AG04450 (cell line): ENCODE data around the gene GEMIN5. TPM values are rescaled to one million over a fixed set of nuclear protein-coding genes. Genes with fewer than 3 reads are reported as not detected.

Source experiments
- CTCF ChIA-PET: fragments of 300-600, 350-600 bp; formaldehyde crosslinking; extraction: SDS; loops from one replicate; lab custom pipeline; 2022; ENCODE audit warnings: antibody characterized with exemption, inconsistent platforms; lab: Charles Lee
- POLR2A ChIA-PET: fragments of 350-600 bp; formaldehyde crosslinking; extraction: SDS; loops from one replicate; lab custom pipeline; 2021; ENCODE audit warnings: antibody characterized with exemption, inconsistent platforms; lab: Yijun Ruan, JAX
- DNase-seq: peaks from one replicate; pipeline ENCODE4 v3.0.0-alpha.2; 2011; ENCODE audit warnings: low read depth, low spot score
- H3K27ac ChIP-seq: one replicate; pipeline ENCODE4 v1.5.1; 2012; ENCODE audit warnings: low read depth, low read length, control low read depth
- H3K27me3 ChIP-seq: one replicate; pipeline ENCODE4 v1.6.0; 2012; ENCODE audit warnings: low read length; ENCODE audit not compliant: control insufficient read depth, insufficient read depth
- H3K4me3 ChIP-seq: 2 replicates; pipeline ENCODE4 v1.5.1; 2011; ENCODE audit warnings: mild to moderate bottlenecking, low read depth, low read length, control low read depth
- H3K9me3 ChIP-seq: 2 replicates; pipeline ENCODE4 v1.5.1; 2012; ENCODE audit warnings: low read length; ENCODE audit not compliant: control insufficient read depth, insufficient read depth
- polyA plus RNA-seq: library from polyadenylated mRNA; depleted of rRNA; stranded (reverse); fragments of >200 nt; gene quantifications from 2 replicates; pipeline ENCODE4 v1.2.3, GENCODE V29; 2011
- TF ChIP-seq, protein P1 (sequence below): IDR thresholded peaks from 2 replicates; pipeline ENCODE4 v1.5.1; 2011; ENCODE audit warnings: low read depth, low read length, control low read depth, inconsistent platforms

GEMIN5 gene
- polyA plus RNA-seq, 1 experiment, result 10.7 TPM

DNA sequence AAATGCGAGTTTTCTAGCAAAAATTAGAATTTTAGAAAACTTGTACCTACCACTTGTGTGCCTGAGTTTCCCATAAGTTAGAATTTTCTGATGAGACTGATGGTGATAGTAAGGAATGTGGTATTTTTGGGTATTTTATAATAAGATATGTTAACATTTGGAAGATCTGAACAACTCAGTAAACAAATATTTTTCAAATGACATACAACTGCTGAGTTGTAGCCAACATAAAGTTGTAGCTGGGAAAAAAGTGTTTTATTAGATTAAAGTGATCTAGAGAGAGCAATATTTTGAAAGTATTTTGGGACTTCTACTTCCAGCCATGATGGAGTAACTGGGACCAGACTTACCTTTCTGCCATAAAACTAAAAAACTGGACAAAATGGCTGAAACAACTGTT is 37.9 kb downstream of the GEMIN5 start:
- CTCF ChIA-PET, result interaction anchor here (1.0 kb wide), 1 partner anchor 248 kb away, joined by 3 read pairs; no protein-coding TSS in a partner anchor
- POLR2A ChIA-PET, result no interaction called here
- DNase-seq, result no peak
- Histone ChIP-seq H3K27me3 (no peaks in the 10 kb centered on the region), H3K27ac (no peak overlapping the region), H3K9me3 (no peaks in the 10 kb centered on the region), H3K4me3 (no peak overlapping the region)
- TF ChIP-seq, protein P1, sequence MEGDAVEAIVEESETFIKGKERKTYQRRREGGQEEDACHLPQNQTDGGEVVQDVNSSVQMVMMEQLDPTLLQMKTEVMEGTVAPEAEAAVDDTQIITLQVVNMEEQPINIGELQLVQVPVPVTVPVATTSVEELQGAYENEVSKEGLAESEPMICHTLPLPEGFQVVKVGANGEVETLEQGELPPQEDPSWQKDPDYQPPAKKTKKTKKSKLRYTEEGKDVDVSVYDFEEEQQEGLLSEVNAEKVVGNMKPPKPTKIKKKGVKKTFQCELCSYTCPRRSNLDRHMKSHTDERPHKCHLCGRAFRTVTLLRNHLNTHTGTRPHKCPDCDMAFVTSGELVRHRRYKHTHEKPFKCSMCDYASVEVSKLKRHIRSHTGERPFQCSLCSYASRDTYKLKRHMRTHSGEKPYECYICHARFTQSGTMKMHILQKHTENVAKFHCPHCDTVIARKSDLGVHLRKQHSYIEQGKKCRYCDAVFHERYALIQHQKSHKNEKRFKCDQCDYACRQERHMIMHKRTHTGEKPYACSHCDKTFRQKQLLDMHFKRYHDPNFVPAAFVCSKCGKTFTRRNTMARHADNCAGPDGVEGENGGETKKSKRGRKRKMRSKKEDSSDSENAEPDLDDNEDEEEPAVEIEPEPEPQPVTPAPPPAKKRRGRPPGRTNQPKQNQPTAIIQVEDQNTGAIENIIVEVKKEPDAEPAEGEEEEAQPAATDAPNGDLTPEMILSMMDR, result no peak

GRCh38 chr5:154899151-154899816 is 38.7 kb downstream of the GEMIN5 start:
- Histone ChIP-seq H3K9me3 (no peaks in the 10 kb centered on the region), H3K4me3 (no peak overlapping the region), H3K27ac (no peak overlapping the region), H3K27me3 (no peaks in the 10 kb centered on the region)
- CTCF ChIA-PET, result interaction anchor here (1.0 kb wide), 1 partner anchor 248 kb away, joined by 3 read pairs; no protein-coding TSS in a partner anchor
- POLR2A ChIA-PET, result no interaction called here
- DNase-seq, result no peak
- TF ChIP-seq, protein P1, result no peak

- Histone ChIP-seq H3K27ac (no peak overlapping the region), H3K27me3 (no peaks in the 10 kb centered on the region), H3K4me3 (no peak overlapping the region), H3K9me3 (no peaks in the 10 kb centered on the region)
- ChIA-PET POLR2A (no interaction called here), CTCF (interaction anchor here (0.9 kb wide), 1 partner anchor 8 kb away, joined by 6 read pairs; no protein-coding TSS in a partner anchor)
- DNase-seq, result no peak
- TF ChIP-seq, protein P1, result no peak
Observed at GRCh38 chr5:154898210-154898609, 39.8 kb downstream of the GEMIN5 start.

- no peaks in the 10 kb centered on the region for H3K9me3 ChIP-seq
- TF ChIP-seq, protein P1, result no peak
- H3K27me3 ChIP-seq, result no peaks in the 10 kb centered on the region
- DNase-seq, result no peak
- H3K27ac ChIP-seq, result no peak overlapping the region
- ChIA-PET CTCF (interaction anchor here (0.5 kb wide), 1 partner anchor 77 kb away, joined by 3 read pairs; no protein-coding TSS in a partner anchor), POLR2A (no interaction called here)
- H3K4me3 ChIP-seq, result no peak overlapping the region
Observed at GRCh38 chr5:154896562-154897165, 41.3 kb downstream of the GEMIN5 start.
